HG03457 (cell line): ENCODE results near the gene ZDHHC14.
"Not testable (repeated sequence)": the region's sequence is repeated elsewhere in the genome, so short reads cannot be mapped to it uniquely, and the experiment has no call there.

Experiments used
- ATAC-seq: cut with Tn5 transposase; IDR thresholded peaks from one replicate; pipeline ENCODE4 v1.9.1; 2021; ENCODE audit warnings: moderate number of reproducible peaks; ENCODE audit not compliant: unreplicated experiment

ZDHHC14 gene

DNA sequence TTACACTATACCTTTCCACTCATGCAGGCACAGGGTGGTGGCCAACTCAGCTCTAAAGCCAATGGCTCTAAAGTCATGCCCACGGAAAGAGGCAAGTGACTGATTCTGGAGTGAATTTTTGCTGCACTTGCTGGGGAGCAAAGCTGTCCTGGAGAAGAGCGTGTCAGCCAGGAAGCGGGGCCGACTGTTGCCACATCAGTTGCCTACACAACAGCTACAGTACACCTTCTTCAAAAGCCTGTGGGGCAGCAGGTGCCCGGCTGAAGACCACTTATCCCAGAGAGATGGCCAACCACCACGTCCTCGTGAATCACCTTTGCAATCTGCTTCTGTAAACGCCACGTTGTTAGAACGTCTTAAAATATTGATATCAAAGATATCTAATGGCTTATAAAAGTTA is 179.1 kb downstream of the ZDHHC14 start:
- ATAC-seq, result not testable (repeated sequence)

DNA sequence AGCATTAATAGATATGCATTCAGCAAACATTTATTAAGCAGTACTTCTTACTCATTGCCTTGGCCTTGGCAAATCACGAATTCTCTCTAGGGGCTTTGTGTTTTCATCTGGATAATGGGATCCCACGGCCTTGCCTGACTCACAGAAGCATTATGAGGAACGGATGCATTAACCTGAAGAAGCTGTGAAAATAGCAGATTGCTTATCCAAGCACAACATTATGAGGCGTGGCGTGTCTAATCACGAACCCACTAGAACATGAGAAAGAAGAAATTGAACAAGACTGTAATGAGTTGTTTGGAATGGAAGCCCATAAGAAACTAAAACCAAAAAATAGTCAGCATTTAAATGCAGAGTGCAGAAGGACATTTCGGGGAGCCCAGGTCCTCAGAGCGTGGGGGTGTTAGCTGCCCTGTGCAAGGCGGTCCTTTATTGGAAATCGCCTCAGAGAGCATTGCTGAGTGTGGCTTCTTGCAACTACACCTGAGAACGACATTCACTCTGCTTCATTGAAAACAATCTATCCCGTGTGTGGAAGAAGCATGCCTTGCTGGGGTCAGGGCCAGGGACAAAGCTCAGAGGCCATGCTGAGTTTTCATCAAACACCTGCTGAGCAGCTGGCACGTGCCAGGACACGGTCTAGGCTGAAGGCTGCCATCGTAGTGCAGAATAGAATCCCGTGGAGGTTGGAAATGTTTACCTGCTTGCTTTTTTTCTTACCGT is 179.9 kb downstream of the ZDHHC14 start:
- ATAC-seq, result no peak

DNA sequence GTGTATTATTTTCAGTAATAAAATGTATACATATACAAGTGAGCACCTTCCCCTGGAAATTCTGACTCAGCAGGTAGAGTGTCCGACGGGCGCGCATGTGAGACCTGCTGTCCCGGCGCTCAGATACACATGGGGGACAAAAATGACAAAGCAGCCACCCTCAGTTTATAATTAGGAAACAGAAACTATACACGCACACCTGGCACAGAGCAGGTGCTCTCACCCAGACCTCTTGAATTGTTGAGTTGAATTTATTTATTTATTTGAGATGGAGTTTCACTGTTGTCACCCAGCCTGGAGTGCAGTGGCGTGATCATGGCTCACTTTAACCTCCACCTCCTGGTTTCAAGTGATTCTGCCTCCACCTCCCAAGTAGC is 180.4 kb downstream of the ZDHHC14 start:
- ATAC-seq, result peak; percentile 18

DNA sequence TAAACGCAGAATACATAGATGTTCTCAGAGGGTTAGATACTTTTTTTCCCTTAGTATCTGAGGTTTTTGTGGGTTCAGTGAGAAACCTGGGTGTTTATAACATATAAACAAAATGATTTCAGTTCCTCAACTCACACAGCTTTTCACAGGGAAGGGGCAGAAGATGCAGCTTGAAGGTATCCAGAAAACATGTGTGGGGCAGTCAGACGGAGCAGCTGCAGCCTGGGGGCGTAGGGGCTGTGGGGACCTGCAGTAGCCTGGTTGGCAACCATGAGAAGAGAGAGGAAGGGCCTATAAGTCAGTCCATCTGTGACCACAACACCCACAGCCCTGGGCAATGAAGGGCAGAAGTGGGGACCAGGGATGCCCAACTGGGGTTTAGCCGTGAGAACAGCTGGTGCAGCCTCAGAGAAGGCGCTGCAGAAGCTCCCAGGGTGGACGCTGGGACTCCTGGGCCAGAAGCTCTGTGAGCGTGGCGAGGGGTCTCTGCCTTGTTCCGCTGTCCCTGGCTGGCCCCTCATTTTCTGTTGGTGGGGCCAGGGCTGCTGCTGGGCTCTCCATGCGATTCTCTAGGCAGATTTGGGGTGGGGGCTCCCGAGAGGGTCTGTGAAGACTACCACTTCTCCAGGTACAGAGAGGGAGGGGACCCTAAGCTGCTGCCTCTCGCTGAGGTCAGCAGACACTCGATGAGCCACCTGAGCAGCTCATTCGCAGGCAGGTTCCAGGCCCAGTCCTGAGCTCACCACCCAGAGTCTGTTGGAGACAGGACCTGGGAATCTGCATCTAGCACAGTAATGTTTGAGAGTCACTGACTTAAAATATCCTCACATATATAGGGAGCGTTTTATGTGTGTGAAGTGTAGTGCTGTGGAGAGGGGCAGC is 181.2 kb downstream of the ZDHHC14 start:
- ATAC-seq, result peak; percentile 30

DNA sequence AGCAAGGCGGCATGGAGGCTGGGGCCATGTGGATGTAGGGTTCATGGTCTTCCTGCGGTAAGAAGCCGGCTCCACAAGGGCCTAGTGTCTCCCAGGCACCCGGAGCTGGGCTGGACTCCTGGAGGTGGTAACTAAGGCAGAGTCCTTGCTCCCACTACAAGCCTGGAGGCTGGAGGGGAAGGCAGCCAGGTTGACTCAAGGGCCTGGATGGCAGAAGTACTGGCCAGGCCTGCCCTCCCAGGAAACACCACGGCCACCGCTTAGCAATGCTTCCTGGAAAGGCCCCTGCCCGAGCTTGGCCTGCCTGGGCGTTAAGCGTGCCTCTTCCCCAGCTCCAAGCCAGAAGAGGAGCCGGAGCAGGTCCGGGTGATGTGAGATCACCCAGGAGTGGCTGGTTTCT is 182.0 kb downstream of the ZDHHC14 start:
- no peak for ATAC-seq

DNA sequence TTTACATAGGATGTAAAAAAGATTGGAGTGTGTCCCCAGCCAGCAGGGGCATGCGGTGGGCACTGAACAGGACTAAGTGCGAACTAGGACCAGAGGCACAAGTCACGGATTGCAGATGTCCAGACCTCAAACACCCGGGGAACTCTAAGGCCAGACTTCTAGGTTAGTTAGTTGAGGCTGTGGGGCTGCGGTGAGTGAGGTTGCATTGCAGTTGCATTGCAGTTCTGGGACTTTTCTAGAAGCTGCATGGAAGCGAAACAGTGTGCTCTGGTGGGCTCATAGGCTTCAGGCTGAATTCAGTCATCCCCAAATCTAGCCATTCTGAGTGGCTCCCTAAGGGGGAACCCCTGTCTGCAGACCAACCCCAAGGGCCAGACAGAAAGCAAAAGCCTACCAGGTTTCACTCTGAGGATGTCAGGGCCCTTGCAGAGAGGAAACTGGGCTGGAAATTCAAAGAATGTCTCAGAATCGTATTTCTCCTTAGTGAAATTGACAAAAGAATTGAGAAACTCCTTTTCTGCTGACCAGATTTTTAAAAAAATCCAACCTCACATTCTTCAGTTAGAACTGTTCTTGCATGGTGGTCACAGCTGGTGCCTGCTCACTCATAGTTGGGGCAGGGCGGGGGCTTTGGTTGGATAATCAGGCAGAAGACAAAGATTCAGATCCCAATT is 182.8 kb downstream of the ZDHHC14 start:
- ATAC-seq, result peak; percentile 58

DNA sequence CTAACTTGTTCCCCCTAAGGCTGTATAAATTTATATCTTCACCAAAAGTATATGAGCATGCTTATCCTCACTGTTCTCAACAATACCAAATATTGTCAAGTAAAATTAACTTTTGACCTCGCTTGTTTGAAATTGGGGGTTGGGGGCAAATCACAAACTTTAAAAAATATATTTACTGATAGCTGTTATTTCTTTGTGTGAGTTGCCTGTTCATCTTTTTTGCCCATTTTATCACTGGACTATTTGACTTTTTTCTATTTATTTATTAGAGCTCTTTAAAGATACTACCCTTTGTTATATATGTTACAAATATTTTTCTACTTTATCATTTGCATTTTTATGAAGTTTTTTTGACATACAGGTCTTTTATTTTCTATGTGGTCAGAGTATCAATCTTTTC is 187.7 kb downstream of the ZDHHC14 start:
- no peak for ATAC-seq

DNA sequence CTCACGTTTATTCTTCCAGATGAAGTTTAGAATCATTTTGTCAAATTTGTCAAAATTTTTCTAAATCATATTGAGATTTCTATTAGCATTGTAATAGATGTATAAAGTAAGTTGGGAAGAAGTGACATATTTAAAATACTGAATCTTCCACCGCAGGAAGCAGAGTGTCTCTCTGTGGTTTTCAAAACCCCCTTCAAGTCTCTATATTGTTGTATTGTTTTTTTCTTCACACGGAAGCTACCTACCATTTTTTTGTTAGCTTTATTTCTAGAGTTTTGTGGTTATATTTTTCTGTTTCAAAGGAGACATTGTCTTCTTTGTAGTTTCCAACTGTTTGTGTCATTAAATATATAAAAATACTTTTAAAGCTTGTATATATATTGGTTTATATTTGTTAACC is 188.6 kb downstream of the ZDHHC14 start:
- ATAC-seq, result peak; percentile 44

DNA sequence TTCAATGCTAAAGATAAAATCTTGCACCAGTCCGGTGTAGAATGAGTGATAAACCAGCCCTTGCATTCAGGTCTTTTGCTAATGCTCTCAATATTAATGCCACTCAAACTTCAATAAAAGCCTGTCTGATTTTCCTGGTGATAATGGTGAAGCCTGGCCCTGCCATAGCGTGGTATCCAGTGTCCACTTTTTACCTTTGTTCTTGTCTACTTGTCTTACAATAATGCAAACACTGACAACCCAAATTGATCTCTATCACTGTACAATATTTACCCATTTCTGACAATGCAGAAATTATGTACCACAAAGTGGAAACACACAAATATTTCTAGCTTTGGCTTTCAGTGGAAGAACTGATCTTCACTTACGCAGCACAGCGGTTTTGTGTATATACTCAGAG is 189.1 kb downstream of the ZDHHC14 start:
- ATAC-seq, result no peak

DNA sequence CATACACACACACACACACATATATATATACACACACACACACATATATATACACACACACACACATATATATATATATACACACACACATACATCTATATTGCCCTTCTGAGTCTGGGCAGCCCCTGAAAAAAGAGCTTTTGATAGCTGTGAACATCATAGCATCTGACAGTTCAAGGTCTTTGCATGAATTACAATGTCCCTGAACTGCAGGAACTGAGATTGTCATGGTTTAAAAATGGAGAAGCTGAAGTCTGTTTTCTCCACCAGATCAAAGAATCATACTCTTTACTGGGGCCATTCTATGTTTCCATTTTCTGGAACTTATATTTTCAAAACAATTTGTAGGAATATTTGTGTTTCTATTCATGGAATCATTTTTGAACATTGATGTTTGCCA is 189.8 kb downstream of the ZDHHC14 start:
- no peak for ATAC-seq

DNA sequence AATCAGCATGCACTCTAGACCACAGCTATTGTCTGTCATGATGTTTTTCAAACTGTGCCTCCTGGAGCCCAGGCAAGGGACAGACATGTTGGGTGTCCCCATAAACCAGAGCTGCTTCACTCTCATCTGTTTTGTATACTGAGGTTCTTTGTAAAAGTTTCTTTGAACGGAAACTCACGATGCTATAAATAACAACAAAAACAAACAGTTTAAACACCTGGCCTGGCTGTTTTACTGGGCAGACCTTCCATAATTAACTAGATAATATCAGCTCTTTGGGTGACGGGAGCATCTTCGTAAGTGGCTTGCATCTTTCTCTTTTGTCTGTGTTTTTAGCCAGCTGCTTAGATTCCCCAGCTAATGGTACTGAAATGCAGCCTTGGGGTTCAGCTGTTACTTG is 190.3 kb downstream of the ZDHHC14 start:
- no peak for ATAC-seq

DNA sequence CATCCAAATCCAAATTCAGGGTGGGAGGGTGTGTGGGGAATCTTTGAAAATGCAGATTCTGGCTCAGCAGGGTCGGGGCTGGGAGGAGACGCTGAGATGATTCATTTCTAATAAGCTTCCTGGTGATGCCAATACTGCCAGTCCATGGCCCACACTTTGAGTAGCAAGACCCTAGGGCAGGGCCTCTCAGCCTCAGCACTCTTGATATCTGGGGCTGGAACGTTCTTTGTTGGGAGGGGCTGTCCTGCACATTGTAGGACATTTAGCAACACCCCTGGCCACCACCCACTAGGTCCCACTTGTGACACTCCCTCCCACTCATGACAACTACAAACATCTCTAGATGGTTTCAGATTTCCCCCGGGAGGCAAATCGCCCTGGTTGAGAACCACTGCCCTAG is 191.0 kb downstream of the ZDHHC14 start:
- no peak for ATAC-seq

DNA sequence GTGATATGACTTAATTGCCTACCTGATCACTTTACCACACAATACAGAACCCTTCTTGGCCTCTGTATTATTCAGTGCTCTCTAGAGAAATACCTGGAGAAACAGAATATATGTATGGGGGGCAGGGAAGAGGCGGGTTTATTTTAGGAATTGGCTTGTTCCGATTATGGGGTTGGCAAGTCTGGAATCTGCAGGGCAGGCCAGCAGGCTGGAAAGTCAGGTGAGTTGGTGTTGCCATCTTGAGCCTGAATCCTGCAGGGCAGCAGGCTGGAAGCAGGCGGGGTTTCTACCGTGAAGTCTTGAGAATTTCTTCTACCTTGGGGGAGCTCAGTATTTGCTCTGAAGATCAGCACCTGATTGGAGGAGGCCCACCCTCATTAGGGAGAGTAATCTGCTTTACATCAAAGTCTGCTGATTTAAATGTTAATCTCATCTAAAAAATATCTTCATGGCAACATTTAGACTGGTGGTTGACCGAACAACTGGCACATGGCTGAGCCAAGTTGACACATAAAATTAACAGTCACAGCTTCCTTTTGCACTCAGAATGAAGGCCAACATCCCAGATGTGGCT is 193.9 kb downstream of the ZDHHC14 start:
- no peak for ATAC-seq

DNA sequence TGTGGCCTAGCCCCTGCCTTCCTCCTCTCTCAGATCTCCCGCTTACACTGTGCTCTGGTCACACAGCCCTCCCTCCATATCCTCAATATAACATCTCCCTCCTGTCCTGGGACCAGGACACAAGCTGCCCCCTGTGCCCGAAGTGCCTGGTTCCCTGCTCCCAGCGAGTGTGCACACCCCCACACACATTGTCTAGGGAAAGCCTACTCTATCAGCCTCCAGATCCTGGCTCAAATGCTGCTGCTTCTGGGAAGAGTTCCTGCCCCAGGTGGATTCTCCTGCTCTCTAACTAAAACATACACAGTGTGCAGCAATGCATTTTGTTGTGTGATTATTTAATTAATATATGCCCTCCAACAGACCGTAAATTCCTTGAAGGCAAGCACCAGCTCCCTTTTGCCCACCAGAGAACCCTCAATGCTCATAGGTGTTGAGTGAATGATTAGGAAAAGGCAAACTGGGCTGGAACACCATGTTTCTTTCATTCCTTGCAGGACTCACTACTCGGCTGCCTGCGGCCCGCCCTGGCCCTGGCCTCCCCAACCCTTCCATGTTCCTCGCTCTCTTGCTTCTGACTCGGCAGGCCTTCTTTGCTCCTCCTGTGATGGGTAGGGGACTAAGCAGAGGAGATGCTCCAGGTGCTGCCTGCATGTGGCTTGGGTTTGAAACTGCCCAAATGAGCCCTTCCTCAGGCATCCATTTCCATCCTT is 194.6 kb downstream of the ZDHHC14 start:
- no peak for ATAC-seq

DNA sequence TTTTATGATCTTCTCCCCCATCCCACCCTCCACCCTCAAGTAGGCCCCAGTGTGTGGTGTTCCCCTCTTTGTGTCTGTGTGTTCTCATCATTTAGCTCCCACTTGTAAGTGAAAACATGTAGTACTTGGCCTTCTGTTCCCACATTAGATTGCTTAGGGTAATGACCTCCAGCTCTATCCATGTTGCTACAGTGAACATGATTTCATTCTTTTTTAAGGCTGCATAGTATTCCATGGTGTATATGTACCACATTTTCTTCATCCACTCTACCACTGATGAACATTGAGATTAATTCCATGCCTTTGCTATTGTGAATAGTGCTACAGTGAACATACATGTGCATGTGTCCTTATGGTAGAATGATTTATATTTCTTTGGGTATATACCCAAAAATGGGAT is 196.0 kb downstream of the ZDHHC14 start:
- ATAC-seq, result not testable (repeated sequence)

DNA sequence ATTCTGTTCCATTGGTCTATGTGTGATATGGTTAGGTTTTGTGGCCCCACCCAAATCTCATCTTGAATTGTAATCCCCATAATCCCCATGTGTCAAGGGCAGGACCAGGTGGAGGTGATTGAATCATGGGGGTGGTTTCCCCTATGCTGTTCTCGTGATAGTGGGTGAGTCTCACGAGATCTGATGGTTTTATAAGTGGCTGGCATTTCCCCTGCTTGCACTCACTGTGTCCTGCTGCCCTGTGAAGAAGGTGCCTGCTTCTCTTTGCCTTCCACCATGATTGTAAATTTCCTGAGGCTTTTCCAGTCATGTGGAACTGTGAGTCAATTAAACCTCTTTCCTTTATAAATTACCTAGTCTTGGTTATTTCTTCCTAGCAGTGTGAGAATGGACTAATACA is 197.5 kb downstream of the ZDHHC14 start:
- ATAC-seq, result not testable (repeated sequence)

DNA sequence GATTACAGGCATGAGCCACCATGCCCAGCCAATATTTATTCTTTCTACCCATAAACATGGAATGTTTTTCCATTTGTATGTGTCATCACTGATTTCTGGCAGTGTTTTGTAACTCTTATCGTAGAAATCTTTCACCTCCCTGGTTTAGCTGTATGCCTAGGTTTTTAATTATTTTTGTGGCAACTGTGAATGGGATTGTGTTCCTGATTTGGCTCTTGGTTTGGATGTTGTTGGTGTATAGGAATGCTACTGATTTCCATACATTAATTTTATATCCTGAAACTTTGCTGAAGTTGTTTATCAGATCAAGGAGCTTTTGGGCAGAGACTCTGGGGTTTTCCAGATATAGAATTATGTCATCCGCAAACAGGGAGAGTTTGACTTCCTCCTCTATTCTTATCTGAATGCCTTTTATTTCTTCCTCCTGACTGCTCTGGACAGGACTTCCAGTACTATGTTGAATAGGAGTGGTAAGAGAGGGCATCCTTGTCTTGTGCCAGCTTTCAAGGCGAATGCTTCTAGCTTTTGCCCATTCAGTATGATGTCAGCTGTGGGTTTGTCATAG is 198.6 kb downstream of the ZDHHC14 start:
- no peak for ATAC-seq

DNA sequence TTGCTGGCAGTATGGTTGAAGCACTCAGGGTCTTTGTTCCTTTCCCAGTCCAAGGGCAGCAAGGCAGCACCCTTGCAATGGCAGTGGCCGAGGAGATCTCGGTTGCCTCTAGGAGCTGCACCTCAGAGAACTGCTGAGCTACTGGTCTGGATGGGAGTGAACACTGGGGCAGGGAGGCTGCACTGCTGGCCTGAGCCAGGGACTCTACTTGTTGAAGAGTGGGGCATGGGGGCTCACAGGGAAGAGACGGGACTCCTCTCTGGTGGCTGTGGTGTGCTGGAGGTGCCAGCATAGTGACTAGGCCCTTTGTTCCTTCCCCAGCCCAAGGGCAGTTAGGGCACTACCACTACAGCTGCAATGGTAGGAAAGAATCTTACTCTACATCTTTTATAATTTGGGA is 203.0 kb downstream of the ZDHHC14 start:
- ATAC-seq, result no peak

DNA sequence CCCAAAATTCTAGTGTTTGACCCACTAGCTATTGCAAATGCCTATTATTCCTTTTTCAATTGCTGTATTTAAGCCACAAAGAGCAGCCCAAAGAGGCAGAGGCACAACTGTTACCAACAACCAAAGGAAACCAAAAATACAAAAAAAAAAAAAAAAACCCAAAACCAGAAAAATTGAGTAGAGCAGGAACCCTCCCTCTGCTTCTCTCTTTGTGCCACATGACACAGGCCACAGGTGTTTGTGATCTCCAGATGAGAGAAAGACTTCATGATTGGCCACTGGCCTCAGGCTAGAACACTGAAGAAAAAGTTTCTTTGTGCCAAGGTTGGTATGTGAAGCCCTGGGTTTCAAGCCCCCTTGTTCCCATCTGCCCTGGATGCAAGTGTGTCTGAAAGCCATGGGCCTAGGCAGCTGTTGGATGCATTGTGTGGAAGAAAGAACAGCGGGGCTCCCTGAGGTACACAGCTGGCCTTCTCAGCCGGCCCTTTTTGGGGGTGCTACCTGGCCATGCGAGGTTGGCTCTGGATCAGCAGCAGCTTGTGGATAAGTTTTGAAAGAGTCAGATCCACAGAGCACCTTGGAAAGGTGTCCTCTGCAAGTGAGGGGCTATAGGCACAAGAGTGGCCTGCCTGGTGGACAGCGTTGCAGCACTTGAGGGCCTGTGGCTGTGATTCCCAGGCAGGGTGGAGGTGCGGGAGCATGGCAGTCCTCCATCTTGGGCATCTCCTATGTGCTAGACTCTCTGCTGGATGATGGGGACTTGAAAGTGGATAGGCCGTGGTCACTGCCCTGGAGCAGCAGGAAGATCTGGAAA is 204.5 kb downstream of the ZDHHC14 start:
- ATAC-seq, result no peak

DNA sequence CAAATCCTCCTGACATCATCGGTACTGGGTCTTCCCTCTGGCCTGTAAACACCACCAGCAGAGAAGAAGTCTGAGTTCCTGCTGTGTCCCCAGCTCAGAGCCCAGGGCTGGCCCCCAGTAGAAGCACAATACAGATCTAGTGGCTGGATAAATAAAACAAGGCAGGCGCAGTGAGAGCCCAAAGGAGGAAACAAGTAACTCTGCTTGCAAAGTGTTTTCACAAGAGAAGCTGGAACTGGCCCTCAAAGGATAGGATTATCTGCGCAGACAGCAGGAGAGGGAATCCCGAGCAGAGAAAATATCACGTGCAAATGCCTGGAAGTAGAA is 205.1 kb downstream of the ZDHHC14 start:
- ATAC-seq, result no peak
